ENCODE results near the gene DNM2. TPM values are rescaled to one million over a fixed set of nuclear protein-coding genes. Genes with fewer than 3 reads are reported as not detected.
A peak's percentile ranks its signal among the peaks of the same experiment; 100 is the strongest.

DNM2 gene
- total RNA-seq, 6 donors from 2014 or later = 238 to 744 (median 318) TPM

DNA sequence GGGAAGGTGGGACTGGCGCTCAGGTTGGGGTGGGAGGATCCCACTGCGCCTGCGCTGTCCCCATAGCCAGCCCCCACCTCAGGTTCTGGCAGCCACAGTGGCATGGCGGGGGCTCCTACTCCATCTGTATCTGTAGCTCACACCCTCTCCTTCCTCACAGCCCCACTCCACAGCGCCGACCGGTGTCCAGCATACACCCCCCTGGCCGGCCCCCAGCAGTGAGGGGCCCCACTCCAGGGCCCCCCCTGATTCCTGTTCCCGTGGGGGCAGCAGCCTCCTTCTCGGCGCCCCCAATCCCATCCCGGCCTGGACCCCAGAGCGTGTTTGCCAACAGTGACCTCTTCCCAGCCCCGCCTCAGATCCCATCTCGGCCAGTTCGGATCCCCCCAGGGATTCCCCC lies 112.1 kb downstream of the DNM2 start:
- TF ChIP-seq POLR2A (IDR thresholded peaks at IDR 0.05) = no peak
- no peak for TF ChIP-seq EP300 (IDR thresholded peaks at IDR 0.05)
- no peak for TF ChIP-seq POLR2AphosphoS5 (IDR thresholded peaks at IDR 0.05)
- TF ChIP-seq, protein P1, sequence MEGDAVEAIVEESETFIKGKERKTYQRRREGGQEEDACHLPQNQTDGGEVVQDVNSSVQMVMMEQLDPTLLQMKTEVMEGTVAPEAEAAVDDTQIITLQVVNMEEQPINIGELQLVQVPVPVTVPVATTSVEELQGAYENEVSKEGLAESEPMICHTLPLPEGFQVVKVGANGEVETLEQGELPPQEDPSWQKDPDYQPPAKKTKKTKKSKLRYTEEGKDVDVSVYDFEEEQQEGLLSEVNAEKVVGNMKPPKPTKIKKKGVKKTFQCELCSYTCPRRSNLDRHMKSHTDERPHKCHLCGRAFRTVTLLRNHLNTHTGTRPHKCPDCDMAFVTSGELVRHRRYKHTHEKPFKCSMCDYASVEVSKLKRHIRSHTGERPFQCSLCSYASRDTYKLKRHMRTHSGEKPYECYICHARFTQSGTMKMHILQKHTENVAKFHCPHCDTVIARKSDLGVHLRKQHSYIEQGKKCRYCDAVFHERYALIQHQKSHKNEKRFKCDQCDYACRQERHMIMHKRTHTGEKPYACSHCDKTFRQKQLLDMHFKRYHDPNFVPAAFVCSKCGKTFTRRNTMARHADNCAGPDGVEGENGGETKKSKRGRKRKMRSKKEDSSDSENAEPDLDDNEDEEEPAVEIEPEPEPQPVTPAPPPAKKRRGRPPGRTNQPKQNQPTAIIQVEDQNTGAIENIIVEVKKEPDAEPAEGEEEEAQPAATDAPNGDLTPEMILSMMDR (IDR thresholded peaks at IDR 0.05) = no peak
- Histone ChIP-seq H3K4me3 (no peak overlapping the region), H3K9me3 (no peaks in the 10 kb centered on the region), H3K27ac (no peak overlapping the region), H3K36me3 (peaks cover 40 to 93% (median 79%) of the 10 kb centered on the region in 4 donors), H3K4me1 (peaks cover 0 to 6% (median 2%) of the 10 kb centered on the region in 4 donors), H3K27me3 (no peaks in the 10 kb centered on the region)
- DNase-seq = peak in 1 of 2 donors; percentile 55
- 78 to 95% methylated on average over 5 to 6 of the region's 16 CpGs for WGBS, 2 donors
- ATAC-seq (ENCODE audit: low FRiP score in 2 of 2) = peak in 1 of 2 donors; percentile 6

DNA sequence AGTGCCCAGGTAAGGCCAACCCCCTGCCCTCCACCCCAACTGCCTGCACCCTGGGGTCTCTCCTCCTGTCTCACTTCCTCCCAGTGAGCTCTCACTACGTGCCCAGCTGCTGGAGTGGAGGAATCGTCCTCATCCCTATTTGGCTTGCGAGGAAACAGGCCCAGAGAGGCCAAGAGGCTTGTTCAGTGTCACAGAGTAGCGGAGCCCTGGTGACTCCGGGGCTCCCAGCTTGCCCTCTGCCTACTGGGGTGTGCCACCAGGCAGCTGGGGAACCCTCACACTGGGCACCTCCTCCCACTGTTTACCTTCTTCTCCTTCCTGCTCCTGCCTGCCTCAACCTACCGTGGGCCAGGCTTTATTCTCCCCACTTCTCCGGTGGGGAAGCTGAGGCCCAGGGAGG lies 112.5 kb downstream of the DNM2 start:
- TF ChIP-seq POLR2AphosphoS5 (IDR thresholded peaks at IDR 0.05) (no peak), POLR2A (IDR thresholded peaks at IDR 0.05) (no peak), EP300 (IDR thresholded peaks at IDR 0.05) (no peak)
- TF ChIP-seq, protein P1 (IDR thresholded peaks at IDR 0.05) = no peak
- no peak for DNase-seq
- 96 to 100% methylated on average over 2 to 7 of the region's 7 CpGs for WGBS, 2 donors
- Histone ChIP-seq H3K4me3 (no peak overlapping the region), H3K27me3 (no peaks in the 10 kb centered on the region), H3K36me3 (peaks cover 36 to 89% (median 75%) of the 10 kb centered on the region in 4 donors), H3K27ac (no peak overlapping the region), H3K4me1 (peaks cover 0 to 10% (median 4%) of the 10 kb centered on the region in 4 donors), H3K9me3 (no peaks in the 10 kb centered on the region)
- no peak for ATAC-seq (ENCODE audit: low FRiP score in 2 of 2)

DNA sequence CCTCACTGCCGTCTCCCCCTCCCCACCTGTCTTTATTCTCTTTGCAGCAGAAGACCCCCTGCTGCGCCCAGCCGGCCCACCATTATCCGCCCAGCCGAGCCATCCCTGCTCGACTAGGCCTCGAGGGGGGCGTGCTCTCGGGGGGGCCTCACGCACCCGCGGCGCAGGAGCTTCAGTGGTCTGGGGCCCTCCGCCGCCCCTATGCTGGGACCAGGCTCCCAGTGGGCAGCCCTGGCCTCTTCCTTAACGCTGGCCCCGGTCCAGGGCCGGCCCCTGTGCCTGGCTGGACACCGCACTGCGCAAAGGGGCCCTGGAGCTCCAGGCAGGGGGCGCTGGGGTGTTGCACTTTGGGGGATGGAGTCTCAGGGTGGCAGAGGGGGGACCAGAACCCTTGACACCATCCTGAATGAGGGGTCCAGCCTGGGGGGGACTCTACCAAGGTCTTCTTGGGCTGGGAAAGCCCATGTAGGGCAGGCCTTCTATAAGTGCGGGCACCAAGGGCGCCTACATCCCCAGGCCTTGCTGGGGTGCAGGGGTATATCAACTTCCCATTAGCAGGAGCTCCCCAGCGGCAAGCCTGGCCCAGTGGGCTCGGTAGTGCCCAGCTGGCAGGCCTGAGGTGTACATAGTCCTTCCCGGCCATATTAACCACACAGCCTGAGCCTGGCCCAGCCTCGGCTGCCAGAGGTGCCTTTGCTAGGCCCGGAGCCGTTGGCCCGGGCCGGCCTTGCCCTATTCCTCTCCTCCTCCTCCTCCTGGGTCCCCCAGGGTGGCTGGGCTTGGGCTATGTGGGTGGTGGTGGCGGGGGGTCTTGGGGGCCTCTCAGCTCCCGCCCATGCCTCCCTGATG lies 113.3 kb downstream of the DNM2 start:
- Histone ChIP-seq H3K9me3 (no peaks in the 10 kb centered on the region), H3K4me1 (peaks cover 0 to 12% (median 4%) of the 10 kb centered on the region in 4 donors), H3K27me3 (no peaks in the 10 kb centered on the region), H3K4me3 (no peak overlapping the region), H3K36me3 (peaks cover 33 to 81% (median 67%) of the 10 kb centered on the region in 4 donors), H3K27ac (no peak overlapping the region)
- 93 to 96% methylated on average over 8 to 23 of the region's 33 CpGs for WGBS, 2 donors
- DNase-seq (peak in 1 of 2 donors; percentile 81), ATAC-seq (ENCODE audit: low FRiP score in 2 of 2) (no peak)
- TF ChIP-seq, protein P1 (IDR thresholded peaks at IDR 0.05) = no peak
- TF ChIP-seq POLR2AphosphoS5 (IDR thresholded peaks at IDR 0.05) = no peak

DNA sequence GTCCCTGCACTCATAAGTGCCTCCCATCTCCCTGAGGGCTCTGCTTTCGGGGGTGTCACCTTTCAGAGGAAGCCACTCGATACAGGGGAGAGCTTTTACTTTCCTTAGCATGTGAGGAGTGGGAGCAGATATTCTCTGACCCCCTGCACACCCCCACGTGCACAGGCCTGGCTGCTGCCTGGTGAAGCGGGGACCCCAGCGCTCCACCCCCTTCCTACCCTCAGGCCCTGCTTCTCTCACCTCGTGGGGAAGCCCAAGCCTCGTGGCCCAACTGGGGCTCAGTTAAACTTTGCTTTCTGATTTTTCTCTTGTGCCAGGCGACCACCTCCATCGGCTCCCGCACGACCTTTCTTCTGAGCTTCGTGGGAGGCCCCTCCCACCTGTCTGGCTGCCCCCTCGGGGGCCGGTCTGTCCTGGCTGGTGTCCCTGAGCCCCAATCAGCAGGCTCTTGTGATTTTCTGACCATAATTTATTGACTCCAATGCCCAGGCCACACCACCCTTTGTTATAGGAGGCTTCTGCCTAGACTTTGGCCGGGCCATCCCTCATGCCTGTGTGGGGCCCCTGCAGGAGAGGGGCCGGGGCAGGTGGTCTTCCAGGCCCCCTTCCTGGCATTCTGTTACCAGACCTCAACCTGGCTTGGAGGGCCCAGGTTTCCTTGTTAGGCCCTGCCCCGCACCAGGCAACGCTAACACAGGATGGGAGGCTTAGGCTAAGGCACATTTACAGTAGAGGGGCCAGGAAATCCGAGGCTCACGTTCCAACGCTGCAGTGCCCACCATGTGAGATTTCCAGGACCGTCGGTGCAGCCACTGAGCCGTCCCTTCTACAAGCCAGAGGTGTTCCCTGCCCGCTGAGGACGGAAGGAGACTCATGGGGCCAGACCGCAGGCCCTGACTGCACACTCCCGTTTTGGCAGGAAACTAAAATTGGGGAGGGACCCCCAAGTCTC lies 114.4 kb downstream of the DNM2 start:
- no peak for TF ChIP-seq POLR2AphosphoS5 (IDR thresholded peaks at IDR 0.05)
- no peak for TF ChIP-seq EP300 (IDR thresholded peaks at IDR 0.05)
- TF ChIP-seq, protein P1 (IDR thresholded peaks at IDR 0.05) = no peak
- TF ChIP-seq POLR2A (IDR thresholded peaks at IDR 0.05) = no peak
- Histone ChIP-seq H3K4me1 (peaks cover 0 to 19% (median 7%) of the 10 kb centered on the region in 4 donors), H3K27me3 (no peaks in the 10 kb centered on the region), H3K9me3 (no peaks in the 10 kb centered on the region), H3K36me3 (peaks cover 24 to 70% (median 57%) of the 10 kb centered on the region in 4 donors), H3K4me3 (no peak overlapping the region), H3K27ac (no peak overlapping the region)
- ATAC-seq (ENCODE audit: low FRiP score in 2 of 2) (no peak), DNase-seq (peak in 1 of 2 donors; percentile 45)
- WGBS, 2 donors = 81 to 82% methylated on average over 15 to 21 of the region's 28 CpGs
